ENCODE data around the gene ATP5PD.

Gene ATP5PD

DNA sequence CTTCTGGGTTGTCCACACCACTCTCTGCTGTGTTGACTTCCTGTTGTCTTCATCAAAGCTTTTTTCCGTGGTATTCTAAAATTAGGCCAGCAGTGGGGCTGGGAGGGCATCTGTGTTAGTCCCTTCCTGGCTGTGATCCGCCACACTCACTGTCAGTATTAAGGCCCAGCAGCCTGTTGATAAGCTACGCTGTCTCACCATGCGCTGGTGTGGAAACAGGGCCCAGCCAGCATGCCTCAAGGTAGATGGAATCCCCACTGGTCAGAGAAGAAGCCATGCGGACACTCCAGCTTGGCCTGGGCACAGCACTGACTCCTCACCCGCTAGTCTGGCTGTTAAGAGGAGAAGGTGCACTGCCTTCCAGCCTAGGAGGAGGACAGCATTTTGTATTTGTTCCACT, 48.0 kb downstream of the ATP5PD start:
- no peak for DNase-seq (ENCODE audit: low read depth in 2 of 2)

- DNase-seq (ENCODE audit: low read depth in 2 of 2) = no peak
Measured at GRCh38 chr17:74995847-74996246, 50.9 kb downstream of the ATP5PD start.

DNA sequence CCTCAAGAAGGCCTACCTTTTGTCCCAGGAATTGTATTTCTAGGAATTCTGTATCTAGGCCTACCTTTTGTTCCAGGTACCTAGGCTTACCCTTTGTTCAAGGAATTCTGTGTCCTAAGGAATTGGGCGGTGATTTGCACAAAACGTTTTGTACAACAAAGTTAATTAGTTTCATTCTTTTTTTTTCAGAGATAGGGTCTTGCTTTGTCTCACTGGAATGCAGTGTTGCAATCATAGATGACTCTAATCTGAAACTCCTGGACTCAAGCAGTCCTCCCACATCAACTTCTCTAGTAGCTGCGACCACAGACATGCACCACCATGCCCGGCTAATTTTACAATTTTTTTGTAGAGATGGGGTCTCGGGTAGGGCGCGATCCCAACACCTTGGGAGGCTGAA, 52.3 kb downstream of the ATP5PD start:
- DNase-seq (ENCODE audit: low read depth in 2 of 2) = no peak

- DNase-seq (ENCODE audit: low read depth in 2 of 2) = no peak
Measured at GRCh38 chr17:74992223-74992622, 54.5 kb downstream of the ATP5PD start.

- no peak for DNase-seq (ENCODE audit: low read depth in 2 of 2)
Measured at GRCh38 chr17:74990581-74991105, 56.1 kb downstream of the ATP5PD start.
